ENCODE data around the gene PRR33.

- TF ChIP-seq POLR2AphosphoS5 (IDR thresholded peaks at IDR 0.05; ENCODE audit: low read depth, low read length) (no peak), CTCF (IDR thresholded peaks at IDR 0.05) (no peak), REST (IDR thresholded peaks at IDR 0.05; ENCODE audit: insufficient read depth in 1 of 2, low read depth in 2 of 2, low read length in 1 of 2) (no peak)
Observed at GRCh38 chr11:1938343-1939005, 46.8 kb upstream of the PRR33 start.

All from Panc1 (cell line).